ENCODE data around the gene FGF14.

Gene FGF14

DNA sequence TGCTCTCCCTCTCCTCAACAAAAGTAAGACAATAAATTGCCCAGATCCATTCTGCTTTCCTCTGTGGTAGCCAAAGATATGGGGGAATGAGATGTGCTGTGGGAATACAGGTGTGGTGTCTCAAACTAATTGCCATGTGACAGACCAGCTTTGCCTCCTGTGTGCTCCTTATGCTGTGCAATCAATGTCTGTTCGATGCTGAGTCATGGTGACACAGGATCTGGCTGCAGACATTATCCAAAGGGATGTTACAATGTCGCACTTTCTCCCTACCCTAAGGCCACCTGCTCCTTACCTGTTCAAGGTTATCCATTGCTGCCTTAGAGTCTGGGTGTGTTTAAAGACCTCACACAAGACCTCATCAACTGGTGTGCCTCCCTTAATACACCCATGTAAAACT is 32.5 kb downstream of the FGF14 start:
- DNase-seq (ENCODE audit: low spot score): no peak
- no peak for TF ChIP-seq CTCF (IDR thresholded peaks at IDR 0.05; ENCODE audit: extremely low read depth, missing control alignments)

- DNase-seq (ENCODE audit: low spot score): no peak
- TF ChIP-seq CTCF (IDR thresholded peaks at IDR 0.05; ENCODE audit: extremely low read depth, missing control alignments): no peak
Measured at GRCh38 chr13:102367836-102368235, 34.0 kb downstream of the FGF14 start.

DNA sequence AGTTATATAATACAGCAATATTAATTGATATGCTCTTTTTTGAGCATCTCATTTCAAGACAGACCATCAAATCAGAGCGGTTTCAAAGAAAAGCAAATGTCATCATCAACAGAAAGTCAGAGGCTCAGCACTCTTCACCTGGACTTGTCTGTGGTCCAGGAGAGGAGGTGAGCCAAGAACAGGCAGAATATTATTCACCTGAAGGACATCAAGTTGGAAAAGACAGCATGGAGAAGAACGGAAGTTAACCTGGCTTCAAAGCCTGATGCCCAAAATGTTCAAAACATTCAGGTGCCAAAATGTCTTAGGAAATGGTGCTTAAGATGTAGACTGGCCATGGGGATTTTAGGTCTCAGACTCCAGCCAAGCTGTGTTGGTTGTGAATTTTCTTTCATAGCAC is 40.7 kb downstream of the FGF14 start:
- no peak for TF ChIP-seq CTCF (IDR thresholded peaks at IDR 0.05; ENCODE audit: extremely low read depth, missing control alignments)

DNA sequence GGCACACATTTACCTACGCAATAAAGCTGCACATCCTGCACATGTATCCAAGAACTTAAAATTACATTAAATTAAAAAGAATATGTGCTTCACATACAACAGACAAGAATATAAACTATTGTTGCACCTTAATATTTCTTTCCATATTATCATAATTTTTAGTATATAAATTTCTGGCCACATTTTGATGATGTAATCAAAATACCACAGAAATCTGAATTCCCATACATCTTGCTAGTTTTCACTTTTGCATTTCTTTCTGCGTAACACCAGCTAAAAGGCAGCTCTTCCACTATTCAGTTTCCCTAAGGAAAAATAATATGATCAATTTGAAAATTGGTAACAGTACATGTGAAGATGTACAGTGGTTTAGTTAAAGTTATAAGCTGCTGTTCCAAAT is 42.6 kb downstream of the FGF14 start:
- no peak for DNase-seq (ENCODE audit: low spot score)
- TF ChIP-seq CTCF (IDR thresholded peaks at IDR 0.05; ENCODE audit: extremely low read depth, missing control alignments): no peak

More for the DNA sequence above, 40.7 kb downstream of the FGF14 start:
- DNase-seq (ENCODE audit: low spot score): no peak

DNA sequence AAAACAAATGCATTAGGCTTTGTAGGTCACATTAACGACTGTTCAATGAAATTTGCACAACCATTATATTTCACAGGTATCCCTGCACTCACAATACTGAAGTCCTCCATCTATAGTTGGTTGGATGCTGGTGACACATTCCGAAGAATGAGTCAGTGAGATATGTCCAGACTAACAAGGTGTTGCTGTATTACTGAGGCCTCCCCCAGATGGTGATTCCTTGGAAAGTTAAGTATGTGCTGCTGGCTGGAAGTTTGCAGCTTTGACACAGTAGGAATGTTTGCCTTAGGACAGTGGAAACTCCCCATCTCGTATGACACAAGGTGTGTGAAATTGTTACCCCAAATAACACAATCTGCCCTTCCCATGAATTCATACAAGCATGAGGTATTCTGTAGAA is 46.6 kb downstream of the FGF14 start:
- no peak for DNase-seq (ENCODE audit: low spot score)
- TF ChIP-seq CTCF (IDR thresholded peaks at IDR 0.05; ENCODE audit: extremely low read depth, missing control alignments): no peak

- no peak for DNase-seq (ENCODE audit: low spot score)
- TF ChIP-seq CTCF (IDR thresholded peaks at IDR 0.05; ENCODE audit: extremely low read depth, missing control alignments): no peak
Measured at GRCh38 chr13:102354011-102354410, 47.8 kb downstream of the FGF14 start.

DNA sequence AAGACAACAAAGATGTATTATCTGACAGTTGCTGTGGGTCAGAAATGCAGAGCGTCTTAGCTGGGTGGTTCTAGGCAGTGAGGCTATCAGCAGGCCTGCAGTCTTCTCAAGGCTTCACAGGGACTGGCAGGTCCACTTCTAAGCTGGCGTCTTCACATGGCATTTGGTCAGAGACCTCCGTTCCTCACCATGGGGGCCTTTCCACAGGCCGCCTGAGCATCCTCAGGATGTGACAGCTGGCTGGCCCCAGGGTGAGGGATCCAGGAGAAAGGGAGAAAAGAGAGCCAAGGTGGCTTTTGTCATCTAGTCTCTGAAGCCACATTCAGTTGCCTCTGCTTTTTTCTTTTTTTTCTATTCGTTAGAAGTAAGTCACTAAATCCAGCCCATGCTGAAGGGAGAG is 50.3 kb downstream of the FGF14 start:
- no peak for TF ChIP-seq CTCF (IDR thresholded peaks at IDR 0.05; ENCODE audit: extremely low read depth, missing control alignments)
- no peak for DNase-seq (ENCODE audit: low spot score)

All from GM20000 (cell line).